Mononuclear cell (primary cell): Measurements from ENCODE around the gene LDLR. TPM values are rescaled to one million over a fixed set of nuclear protein-coding genes. Genes with fewer than 3 reads are reported as not detected.
"Not testable (repeated sequence)": the region's sequence is repeated elsewhere in the genome, so short reads cannot be mapped to it uniquely, and the experiment has no call there.

Experiments used
- H3K27me3 ChIP-seq: 2 replicates; pipeline ENCODE4 v1.6.0; 2011; ENCODE audit warnings: low read length, control low read depth; ENCODE audit not compliant: insufficient read depth
- H3K4me1 ChIP-seq: 2 replicates; pipeline ENCODE4 v1.5.1; 2011; ENCODE audit warnings: mild to moderate bottlenecking, low read length, control low read depth; ENCODE audit not compliant: insufficient read depth
- H3K4me3 ChIP-seq: 2 replicates; pipeline ENCODE4 v1.5.1; 2011; ENCODE audit warnings: mild to moderate bottlenecking, low read length, moderate library complexity
- H3K9me3 ChIP-seq: 2 replicates; pipeline ENCODE4 v1.5.1; 2011; ENCODE audit warnings: low read depth, mild to moderate bottlenecking, control low read depth, low read length
- total RNA-seq: library from RNA; depleted of rRNA; stranded (reverse); fragments of >200 nt; gene quantifications from one replicate; pipeline ENCODE4 v1.2.3, GENCODE V29; 2012

The LDLR gene
- total RNA-seq, 1 donor, result 58.1 TPM

DNA sequence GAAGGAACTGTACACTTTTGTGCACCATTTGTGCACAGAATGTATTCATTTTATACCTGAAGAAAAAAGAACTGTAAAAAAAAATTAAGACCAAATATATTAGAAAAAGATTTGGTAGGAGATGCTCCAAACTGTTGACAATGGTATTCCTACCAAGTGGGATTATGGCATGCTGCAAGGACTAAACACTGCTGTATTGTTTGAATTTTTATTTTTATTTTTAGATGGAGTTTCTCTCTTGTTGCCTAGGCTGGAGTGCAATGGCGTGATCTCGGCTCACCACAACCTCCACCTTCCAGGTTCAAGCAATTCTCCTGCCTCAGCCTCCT lies 71.1 kb downstream of the LDLR start:
- H3K9me3 ChIP-seq, H3K4me3 ChIP-seq, H3K27me3 ChIP-seq, H3K4me1 ChIP-seq: not testable (repeated sequence)

DNA sequence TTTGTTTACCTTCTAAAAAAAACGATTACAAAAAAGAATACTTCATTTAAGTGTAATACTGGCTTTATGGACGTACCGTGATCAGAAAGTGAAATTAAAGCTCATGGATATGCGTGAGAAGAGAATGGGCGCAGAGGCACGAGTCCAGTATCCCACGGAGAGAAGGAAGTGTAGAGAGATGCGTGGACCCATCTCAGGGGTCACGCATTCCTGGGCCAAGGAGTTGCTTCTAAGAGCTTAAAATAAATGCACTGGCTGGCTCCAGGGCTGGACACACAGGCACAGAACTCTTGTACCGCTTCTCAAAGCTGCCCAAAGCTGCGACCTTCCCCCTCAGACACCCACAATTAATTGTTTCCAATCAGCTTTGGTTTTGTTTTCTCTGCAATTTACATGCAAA lies 75.0 kb downstream of the LDLR start:
- no peak overlapping the region for H3K4me3 ChIP-seq
- no peaks in the 10 kb centered on the region for H3K4me1 ChIP-seq
- no peaks in the 10 kb centered on the region for H3K9me3 ChIP-seq
- H3K27me3 ChIP-seq, result no peaks in the 10 kb centered on the region

DNA sequence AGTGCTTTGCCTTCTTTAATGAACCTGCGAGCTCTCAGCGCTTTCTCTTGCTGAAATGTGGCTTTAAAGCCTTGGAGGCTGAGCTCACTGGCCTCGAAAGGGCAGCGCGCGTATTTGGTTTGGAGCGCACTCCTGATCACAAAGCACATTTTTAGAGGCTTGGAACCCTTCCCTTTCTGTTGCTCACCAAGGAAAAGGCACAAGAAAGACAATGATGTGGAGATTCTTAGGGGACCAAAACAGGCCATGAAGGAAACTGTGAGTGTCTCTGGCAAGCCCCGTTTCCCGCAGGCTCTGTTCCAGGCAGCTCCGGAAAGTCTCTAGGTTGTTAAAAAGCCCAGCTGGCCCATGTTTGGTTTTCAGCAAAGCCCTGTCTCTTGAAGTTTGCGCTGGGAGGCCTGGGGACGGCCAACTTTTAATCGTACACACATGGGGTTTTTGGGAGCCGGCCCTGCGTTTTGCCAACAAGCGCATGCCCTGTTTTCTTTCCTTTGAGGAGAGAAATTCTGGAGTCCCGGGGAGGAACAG lies 75.7 kb downstream of the LDLR start:
- no peak overlapping the region for H3K4me3 ChIP-seq
- H3K4me1 ChIP-seq, result no peaks in the 10 kb centered on the region
- no peaks in the 10 kb centered on the region for H3K27me3 ChIP-seq
- no peaks in the 10 kb centered on the region for H3K9me3 ChIP-seq

DNA sequence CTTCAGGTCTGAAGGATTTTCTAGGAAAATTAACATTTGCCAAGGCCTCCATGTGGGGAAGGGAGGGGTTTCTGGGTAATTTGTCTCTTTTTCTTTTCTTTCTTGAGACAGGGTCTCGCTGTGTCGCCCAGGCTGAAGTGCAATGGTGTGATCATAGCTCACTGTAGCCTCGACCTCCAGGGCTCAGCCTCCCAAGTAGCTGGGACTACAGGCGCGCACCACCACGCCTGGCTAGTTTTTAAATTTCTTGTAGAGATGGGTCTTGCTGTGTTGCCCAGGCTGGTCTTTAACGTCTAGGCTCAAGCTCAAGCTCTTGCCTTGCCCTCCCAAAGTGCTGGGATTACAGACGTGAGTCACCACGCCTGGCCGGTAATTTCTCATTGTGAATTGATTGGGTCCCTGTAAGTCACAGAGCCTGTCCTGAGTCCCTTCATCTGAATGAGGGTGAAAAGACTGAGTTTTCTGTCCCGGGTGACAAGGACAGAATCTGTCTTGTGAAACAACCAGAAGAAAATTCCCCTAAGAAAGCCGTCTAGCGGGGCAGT lies 76.3 kb downstream of the LDLR start:
- no peaks in the 10 kb centered on the region for H3K9me3 ChIP-seq
- no peaks in the 10 kb centered on the region for H3K27me3 ChIP-seq
- no peak overlapping the region for H3K4me3 ChIP-seq
- H3K4me1 ChIP-seq, result no peaks in the 10 kb centered on the region

DNA sequence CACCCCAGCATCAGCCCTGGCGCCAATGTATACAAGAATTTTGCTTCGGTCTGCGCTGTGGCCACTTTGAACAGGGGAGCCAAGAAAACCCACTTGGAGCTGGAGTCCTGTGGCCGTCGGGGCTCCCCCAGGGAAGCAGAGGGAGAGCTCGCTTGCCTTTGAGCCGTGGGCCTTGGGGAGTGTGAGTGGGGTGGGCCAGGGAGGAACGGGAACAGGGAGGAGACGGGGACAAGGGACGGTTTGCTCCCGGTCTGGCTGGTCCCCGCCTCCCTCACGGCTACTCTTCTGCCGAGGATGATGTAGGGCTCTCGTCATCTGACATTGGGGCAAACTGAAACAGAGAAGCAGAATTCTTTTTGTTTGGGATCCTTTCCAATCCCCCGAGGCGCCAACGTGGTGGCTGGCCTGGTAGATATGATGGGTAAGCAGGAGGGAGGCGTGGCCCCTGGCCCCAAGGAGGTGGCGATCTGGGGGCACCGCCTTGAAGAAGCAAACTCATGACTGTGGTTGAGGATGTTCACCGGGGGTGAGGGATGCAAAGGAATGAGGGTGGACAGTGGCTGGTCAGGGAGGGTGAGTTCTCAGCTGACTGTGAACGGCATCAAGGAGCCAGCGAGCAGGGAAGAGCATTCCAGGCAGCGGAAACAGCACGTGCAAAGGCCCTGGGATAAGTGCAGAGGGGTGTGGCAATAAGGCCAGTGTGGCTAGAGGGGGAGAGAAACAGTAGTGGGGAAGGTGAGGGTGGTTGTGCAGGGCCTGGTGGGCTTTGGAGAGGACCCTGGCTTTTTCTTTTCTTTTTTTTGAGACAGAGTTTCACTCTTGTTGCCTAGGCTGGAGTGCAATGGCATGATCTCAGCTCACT lies 77.2 kb downstream of the LDLR start:
- no peaks in the 10 kb centered on the region for H3K27me3 ChIP-seq
- H3K4me1 ChIP-seq, result no peaks in the 10 kb centered on the region
- no peak overlapping the region for H3K4me3 ChIP-seq
- H3K9me3 ChIP-seq, result no peaks in the 10 kb centered on the region

DNA sequence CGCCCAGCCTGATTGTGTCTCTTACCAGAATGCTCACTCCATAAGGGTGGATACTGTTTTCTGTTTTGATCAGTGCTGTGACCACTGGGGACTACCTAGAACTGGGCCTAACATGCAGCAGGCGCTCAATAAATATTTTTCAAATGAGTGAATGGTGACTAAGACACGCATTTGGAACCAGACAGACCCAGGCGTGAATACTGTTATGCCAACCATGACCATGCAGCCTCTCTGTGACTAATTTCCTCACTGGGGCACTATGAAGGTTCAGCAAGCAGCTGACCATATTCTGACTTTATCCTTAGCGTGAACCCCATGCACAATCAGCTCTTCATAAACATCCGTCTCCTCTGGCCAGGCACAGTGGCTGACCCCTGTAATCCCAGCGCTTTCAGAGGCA lies 79.3 kb downstream of the LDLR start:
- Histone ChIP-seq H3K4me3 (no peak overlapping the region), H3K4me1 (no peaks in the 10 kb centered on the region), H3K27me3 (no peaks in the 10 kb centered on the region), H3K9me3 (no peaks in the 10 kb centered on the region)

DNA sequence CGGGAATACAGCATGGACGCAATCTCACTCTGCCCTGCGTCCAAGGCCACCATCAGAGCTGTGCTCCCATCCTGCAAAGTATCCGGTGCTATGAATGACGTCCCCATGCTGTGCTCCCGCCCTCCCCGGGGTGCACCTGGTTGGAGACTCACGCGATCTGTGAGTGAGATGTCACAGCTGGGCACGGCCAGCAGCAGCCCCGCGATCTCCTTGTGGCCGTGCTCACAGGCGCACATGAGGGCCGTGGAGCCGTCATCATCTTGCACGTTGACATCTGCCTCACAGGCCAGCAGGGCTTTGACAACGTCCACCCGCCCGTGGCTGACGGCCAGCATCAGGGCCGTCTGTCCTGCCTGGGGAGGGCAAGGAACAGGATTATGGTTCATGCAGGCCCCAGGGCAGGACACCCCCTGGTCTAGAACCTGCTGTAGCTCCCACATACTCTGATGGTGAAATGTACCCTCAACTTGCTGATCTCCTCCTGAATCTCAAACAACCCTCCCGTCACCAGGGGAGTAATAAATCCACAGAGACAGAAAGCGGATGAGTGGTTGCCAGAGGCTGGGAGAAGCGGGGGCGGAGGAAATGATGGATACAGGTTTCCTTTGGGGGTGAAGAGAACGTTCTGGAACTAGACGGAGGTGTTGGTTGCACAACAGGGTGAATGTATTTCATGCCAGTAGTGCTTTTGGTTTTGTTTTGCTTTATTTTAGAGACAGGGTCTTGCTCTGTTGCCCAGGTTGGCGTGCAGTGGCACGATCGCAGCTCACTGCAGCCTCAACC lies 80.8 kb downstream of the LDLR start:
- H3K9me3 ChIP-seq, result no peaks in the 10 kb centered on the region
- no peaks in the 10 kb centered on the region for H3K4me1 ChIP-seq
- H3K27me3 ChIP-seq, result no peaks in the 10 kb centered on the region
- no peak overlapping the region for H3K4me3 ChIP-seq

DNA sequence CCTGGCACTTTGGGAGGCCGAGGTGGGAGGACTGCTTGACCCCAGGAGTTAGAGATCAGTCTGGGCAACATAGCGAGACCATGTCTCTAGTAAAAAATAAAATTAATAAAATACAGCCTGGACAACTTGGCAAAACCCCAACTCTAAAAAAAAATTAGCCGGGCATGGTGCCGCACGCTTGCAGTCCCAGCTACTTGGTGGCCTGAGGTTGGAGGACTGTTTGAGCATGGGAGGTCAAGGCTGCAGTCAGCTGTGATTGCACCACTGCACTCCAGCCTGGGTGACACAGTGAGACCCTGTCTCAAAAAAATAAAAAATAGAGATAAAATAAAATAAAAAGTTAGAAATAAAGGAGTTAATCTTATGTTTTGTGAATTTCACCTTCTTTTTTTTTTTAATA lies 81.9 kb downstream of the LDLR start:
- Histone ChIP-seq H3K27me3 (no peaks in the 10 kb centered on the region), H3K4me1 (no peaks in the 10 kb centered on the region), H3K9me3 (no peaks in the 10 kb centered on the region), H3K4me3 (no peak overlapping the region)

DNA sequence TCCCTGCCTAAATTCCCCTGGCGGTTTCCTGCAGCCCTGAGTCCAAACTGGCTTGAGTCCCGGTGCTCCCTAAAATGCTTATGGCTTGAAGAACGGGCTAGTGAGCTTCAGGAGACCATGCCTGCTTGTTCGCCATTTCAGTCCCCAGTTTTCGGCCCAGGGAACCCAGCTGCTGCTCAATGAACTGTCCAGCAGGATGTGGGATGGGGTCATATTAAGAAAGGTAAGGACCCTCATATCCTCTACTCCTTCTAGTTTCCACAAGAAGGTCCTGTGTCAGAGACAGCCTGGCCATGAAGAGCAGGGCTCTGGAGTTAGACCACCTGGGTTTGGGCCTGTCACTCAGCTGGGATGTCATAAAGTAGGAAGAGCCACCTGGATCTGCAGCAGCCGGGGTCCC lies 83.3 kb downstream of the LDLR start:
- no peaks in the 10 kb centered on the region for H3K4me1 ChIP-seq
- no peak overlapping the region for H3K4me3 ChIP-seq
- no peaks in the 10 kb centered on the region for H3K9me3 ChIP-seq
- no peaks in the 10 kb centered on the region for H3K27me3 ChIP-seq

DNA sequence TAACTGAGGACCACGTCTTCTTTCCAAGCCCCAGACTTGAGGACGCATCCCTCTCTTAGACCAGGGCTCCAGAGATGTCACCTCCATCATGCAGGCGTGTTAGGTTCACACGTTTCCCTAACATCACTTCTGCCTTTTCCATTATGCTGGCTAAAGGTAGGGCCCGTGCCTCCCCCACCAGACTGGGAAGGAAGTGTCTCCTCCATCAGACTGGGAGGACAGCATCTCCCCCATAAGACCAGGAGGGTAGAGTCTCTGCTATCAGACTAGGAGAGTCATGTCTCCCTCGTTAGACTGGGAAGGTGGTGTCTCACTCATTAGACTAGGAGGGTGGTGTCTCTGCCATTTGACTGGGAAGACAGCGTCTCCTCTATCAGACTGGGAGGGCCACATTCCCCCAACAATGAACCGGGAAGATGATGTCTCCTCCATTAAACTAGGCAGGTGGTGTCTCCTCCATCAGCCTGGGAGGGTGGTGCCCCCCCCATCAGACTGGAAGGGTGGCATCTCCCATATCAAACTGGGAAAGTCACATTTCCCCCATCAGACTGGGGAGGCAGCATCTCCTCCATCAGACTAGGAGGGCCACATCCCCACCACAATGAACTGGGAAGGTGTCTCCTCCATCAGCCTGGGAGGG lies 84.4 kb downstream of the LDLR start:
- no peaks in the 10 kb centered on the region for H3K9me3 ChIP-seq
- no peaks in the 10 kb centered on the region for H3K4me1 ChIP-seq
- H3K27me3 ChIP-seq, result no peaks in the 10 kb centered on the region
- no peak overlapping the region for H3K4me3 ChIP-seq

DNA sequence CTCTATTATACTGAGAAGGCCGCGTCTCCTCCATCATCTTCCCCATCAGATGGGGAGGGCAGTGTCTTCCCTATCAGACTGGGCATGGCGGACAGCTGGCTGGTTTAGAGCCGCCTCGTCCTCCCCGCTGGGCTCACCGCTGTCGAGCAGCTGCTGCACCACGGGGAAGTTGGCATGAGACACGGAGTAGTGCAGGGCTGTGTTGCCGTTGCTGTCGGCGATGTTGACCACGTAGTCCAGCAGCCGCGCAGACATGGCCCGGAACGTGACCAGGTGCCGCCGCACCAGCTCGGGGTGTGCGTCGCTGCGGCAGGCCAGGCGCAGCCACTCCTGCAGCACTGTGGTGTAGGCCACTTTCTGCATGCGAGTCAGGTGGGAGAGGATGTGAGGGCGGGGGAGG lies 85.1 kb downstream of the LDLR start:
- Histone ChIP-seq H3K4me1 (no peaks in the 10 kb centered on the region), H3K27me3 (no peaks in the 10 kb centered on the region), H3K4me3 (no peak overlapping the region), H3K9me3 (no peaks in the 10 kb centered on the region)

DNA sequence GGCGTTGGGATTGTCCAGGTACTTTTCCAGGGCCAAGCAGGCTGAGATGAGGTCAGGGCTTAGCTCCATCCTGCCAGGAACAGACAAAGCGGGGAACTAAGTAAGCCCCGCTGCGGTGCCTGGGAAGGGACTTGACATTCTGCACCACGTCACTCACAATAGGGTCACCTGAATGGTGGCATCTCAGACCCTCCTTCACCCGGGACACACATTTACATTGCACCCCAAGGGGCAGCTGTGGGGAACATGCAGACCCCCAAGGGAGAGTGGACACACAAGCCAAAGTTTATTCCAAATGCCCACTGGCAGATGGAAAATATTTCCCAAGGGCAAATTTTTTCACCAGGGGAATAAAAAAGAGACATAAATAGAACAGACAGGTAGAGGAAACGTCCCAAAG lies 86.7 kb downstream of the LDLR start:
- peaks cover 7% of the 10 kb centered on the region for H3K4me1 ChIP-seq

DNA sequence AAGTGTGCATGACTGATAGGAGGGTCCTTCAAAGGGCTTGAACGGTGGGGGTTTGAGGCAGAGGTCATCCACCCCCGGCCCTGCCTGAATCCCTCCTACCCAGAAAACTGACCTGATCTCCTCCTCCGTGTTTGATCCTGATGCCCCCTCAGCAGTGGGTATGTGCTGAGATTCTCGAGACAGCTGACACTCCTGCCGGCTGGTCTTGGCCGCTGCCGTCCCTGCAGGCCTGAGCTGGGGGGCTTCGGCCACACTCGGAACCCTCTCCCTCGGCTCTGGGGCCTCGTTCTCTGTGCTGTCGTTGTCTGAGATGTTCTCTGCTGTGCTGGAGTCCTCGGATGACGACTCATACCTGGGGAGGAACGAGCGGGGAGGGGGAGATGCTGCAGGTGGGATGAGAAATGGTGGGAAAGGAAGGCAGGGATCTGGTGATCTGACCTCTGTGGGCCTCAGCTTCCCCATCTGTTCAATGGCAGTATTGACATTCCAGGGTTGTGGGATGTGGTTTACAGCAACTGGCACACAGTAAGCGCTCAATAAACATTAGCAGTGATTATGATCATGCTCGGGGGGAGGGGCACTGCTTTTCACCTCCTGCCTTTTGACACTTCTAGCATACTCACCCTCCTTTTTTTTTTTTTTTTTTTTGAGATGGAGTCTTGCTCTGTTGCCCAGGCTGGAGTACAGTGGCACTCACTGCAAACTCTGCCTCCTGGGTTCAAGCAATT lies 87.4 kb downstream of the LDLR start:
- H3K4me1 ChIP-seq, result peaks cover 7% of the 10 kb centered on the region
- no peaks in the 10 kb centered on the region for H3K9me3 ChIP-seq

More for the DNA sequence above, 86.7 kb downstream of the LDLR start:
- Histone ChIP-seq H3K27me3 (no peaks in the 10 kb centered on the region), H3K4me3 (no peak overlapping the region), H3K9me3 (no peaks in the 10 kb centered on the region)

DNA sequence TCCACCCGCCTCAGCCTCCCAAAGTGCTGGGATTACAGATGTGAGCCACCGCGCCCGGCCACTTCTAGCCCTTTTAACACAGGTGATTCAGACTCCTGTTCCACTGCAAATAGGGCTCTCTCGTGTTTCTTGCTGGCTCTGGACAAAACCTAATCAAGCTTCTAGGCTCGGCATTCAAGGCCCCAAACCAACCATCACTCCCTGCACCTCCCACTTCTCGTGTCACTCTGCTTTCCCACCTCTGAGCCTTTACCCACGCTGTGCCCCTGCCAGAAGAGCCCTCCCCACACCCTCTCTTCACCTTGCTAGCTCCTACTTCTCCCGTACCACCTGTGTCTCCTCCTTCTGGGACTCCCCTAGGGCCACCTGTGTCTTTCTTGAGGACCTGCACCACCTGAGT lies 88.3 kb downstream of the LDLR start:
- Histone ChIP-seq H3K4me3 (no peak overlapping the region), H3K4me1 (peaks cover 7% of the 10 kb centered on the region), H3K27me3 (no peaks in the 10 kb centered on the region)

More for the DNA sequence above, 87.4 kb downstream of the LDLR start:
- Histone ChIP-seq H3K27me3 (no peaks in the 10 kb centered on the region), H3K4me3 (no peak overlapping the region)

DNA sequence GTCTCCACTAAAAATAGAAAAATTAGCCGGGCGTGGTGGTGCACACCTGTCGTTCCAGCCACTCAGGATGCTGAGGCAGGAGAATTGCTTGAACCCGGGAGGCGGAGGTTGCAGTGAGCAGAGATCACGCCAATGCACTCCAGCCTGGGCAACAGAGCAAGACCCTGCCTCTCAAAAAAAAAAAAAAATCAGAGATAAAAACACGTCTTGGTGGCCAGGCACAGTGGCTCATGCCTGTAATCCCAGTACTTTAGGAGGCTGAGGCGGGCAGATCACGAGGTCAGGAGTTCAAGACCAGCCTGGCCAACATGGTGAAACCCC lies 89.8 kb downstream of the LDLR start:
- H3K9me3 ChIP-seq, H3K27me3 ChIP-seq, H3K4me3 ChIP-seq, H3K4me1 ChIP-seq: not testable (repeated sequence)

More for the DNA sequence above, 88.3 kb downstream of the LDLR start:
- no peaks in the 10 kb centered on the region for H3K9me3 ChIP-seq
